Measurements from ENCODE around the gene LDLR. TPM values are rescaled to one million over a fixed set of nuclear protein-coding genes. Genes with fewer than 3 reads are reported as not detected.
"Not testable (repeated sequence)": the region's sequence is repeated elsewhere in the genome, so short reads cannot be mapped to it uniquely, and the experiment has no call there.

Gene LDLR
- polyA plus RNA-seq, 10 donors: 15.3 to 39.5 (median 20.0) TPM

DNA sequence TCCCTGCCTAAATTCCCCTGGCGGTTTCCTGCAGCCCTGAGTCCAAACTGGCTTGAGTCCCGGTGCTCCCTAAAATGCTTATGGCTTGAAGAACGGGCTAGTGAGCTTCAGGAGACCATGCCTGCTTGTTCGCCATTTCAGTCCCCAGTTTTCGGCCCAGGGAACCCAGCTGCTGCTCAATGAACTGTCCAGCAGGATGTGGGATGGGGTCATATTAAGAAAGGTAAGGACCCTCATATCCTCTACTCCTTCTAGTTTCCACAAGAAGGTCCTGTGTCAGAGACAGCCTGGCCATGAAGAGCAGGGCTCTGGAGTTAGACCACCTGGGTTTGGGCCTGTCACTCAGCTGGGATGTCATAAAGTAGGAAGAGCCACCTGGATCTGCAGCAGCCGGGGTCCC is 83.3 kb downstream of the LDLR start:
- no peak for DNase-seq

DNA sequence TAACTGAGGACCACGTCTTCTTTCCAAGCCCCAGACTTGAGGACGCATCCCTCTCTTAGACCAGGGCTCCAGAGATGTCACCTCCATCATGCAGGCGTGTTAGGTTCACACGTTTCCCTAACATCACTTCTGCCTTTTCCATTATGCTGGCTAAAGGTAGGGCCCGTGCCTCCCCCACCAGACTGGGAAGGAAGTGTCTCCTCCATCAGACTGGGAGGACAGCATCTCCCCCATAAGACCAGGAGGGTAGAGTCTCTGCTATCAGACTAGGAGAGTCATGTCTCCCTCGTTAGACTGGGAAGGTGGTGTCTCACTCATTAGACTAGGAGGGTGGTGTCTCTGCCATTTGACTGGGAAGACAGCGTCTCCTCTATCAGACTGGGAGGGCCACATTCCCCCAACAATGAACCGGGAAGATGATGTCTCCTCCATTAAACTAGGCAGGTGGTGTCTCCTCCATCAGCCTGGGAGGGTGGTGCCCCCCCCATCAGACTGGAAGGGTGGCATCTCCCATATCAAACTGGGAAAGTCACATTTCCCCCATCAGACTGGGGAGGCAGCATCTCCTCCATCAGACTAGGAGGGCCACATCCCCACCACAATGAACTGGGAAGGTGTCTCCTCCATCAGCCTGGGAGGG is 84.4 kb downstream of the LDLR start:
- no peak for DNase-seq

DNA sequence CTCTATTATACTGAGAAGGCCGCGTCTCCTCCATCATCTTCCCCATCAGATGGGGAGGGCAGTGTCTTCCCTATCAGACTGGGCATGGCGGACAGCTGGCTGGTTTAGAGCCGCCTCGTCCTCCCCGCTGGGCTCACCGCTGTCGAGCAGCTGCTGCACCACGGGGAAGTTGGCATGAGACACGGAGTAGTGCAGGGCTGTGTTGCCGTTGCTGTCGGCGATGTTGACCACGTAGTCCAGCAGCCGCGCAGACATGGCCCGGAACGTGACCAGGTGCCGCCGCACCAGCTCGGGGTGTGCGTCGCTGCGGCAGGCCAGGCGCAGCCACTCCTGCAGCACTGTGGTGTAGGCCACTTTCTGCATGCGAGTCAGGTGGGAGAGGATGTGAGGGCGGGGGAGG is 85.1 kb downstream of the LDLR start:
- peak in 1 of 3 donors; percentile 36 for DNase-seq

DNA sequence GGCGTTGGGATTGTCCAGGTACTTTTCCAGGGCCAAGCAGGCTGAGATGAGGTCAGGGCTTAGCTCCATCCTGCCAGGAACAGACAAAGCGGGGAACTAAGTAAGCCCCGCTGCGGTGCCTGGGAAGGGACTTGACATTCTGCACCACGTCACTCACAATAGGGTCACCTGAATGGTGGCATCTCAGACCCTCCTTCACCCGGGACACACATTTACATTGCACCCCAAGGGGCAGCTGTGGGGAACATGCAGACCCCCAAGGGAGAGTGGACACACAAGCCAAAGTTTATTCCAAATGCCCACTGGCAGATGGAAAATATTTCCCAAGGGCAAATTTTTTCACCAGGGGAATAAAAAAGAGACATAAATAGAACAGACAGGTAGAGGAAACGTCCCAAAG is 86.7 kb downstream of the LDLR start:
- DNase-seq: no peak

DNA sequence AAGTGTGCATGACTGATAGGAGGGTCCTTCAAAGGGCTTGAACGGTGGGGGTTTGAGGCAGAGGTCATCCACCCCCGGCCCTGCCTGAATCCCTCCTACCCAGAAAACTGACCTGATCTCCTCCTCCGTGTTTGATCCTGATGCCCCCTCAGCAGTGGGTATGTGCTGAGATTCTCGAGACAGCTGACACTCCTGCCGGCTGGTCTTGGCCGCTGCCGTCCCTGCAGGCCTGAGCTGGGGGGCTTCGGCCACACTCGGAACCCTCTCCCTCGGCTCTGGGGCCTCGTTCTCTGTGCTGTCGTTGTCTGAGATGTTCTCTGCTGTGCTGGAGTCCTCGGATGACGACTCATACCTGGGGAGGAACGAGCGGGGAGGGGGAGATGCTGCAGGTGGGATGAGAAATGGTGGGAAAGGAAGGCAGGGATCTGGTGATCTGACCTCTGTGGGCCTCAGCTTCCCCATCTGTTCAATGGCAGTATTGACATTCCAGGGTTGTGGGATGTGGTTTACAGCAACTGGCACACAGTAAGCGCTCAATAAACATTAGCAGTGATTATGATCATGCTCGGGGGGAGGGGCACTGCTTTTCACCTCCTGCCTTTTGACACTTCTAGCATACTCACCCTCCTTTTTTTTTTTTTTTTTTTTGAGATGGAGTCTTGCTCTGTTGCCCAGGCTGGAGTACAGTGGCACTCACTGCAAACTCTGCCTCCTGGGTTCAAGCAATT is 87.4 kb downstream of the LDLR start:
- no peak for DNase-seq

DNA sequence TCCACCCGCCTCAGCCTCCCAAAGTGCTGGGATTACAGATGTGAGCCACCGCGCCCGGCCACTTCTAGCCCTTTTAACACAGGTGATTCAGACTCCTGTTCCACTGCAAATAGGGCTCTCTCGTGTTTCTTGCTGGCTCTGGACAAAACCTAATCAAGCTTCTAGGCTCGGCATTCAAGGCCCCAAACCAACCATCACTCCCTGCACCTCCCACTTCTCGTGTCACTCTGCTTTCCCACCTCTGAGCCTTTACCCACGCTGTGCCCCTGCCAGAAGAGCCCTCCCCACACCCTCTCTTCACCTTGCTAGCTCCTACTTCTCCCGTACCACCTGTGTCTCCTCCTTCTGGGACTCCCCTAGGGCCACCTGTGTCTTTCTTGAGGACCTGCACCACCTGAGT is 88.3 kb downstream of the LDLR start:
- no peak for DNase-seq

DNA sequence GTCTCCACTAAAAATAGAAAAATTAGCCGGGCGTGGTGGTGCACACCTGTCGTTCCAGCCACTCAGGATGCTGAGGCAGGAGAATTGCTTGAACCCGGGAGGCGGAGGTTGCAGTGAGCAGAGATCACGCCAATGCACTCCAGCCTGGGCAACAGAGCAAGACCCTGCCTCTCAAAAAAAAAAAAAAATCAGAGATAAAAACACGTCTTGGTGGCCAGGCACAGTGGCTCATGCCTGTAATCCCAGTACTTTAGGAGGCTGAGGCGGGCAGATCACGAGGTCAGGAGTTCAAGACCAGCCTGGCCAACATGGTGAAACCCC is 89.8 kb downstream of the LDLR start:
- DNase-seq: not testable (repeated sequence)

DNA sequence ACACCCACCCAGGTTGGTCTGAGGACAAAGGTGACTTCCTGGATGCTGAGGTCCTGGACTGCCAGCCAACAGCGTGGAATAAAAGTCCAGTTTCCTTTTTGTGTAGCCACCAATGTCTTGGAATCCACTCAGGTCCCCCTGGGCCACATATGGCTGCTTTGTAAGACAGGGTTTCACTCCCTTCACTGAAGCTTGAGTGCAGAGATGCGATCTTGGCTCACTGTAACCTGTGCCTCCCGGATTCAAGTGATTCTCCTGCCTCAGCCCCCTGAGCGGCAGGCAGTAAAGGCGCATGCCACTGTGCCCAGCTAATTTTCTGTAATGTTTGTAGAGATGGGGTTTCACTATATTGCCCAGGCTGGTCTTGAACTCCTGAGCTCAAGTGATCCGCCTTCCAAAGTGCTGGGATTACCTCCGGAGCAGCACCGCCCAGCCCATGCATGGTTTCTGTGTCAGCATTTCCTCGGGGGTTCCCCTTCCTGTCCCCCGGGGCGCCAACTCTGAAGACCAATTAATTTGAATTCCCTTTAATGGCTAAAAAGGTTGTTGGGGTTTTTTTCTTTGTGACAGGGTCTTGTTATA is 90.5 kb downstream of the LDLR start:
- no peak for DNase-seq

DNA sequence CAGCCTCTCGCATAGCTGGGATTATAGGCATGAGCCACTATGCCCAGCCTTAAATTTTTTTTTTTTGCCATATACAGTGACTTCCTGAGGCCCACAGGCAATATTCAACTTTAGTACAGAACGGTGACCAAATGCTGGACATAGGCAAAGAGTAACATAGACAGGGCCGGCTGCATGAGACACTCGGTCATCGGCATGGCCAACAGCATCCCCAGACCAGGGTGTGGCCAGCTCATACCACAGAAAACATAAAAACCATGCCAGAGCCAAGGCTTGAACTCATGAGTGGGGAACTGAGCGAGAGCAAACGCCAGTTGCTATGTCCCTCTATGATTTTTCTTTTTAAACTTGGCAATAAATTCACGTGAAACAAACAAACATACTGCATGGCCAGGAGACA is 91.1 kb downstream of the LDLR start:
- no peak for DNase-seq

DNA sequence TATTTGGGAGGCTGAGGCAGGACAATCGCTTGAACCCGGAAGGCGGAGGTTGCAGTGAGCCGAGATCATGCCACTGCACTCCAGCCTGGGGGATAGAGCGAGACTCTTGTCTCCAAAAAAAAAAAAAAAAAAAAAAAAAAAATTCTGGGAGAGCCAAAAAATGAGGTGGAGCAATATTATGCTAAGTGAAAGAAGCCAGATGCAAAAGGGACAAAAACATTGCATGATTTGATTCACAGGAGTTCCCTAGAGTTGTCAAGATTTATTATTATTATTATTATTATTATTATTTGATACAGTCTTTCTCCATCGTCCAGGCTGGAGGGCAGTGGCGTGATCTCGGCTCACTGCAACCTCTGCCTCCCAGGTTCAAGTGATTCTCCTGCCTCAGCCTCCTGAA is 91.7 kb downstream of the LDLR start:
- DNase-seq: not testable (repeated sequence)

DNA sequence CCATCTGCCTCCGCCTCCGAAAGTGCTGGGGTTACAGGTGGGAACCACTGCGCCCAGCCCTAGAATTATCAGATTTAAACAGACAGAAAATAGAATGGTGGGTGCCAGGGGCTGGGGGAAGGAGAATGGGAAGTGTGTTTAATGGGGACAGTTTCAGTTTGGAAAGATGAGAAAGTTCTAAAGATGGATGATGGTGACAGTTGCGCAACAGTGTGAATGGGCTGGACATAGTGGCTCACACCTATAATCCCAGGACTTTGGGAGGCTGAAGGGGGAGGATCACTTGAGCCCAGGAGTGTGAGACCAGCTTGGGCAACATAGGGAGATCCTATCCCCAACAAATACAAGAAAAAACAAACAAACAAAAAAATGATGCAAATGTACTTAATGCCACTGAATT is 92.2 kb downstream of the LDLR start:
- no peak for DNase-seq

Other genes with a start within 250 kb of the LDLR start
- gene C19orf38, start 241.0 kb upstream of the LDLR start, polyA plus RNA-seq (ENCODE audit: insufficient read length in 10 of 10): 1 to 10 TPM; 1.6 to 4.7 (median 2.6) TPM
- 10 to 100 TPM; 48.9 to 66.5 (median 57.1) TPM for gene CARM1, start 217.9 kb upstream of the LDLR start, polyA plus RNA-seq (ENCODE audit: insufficient read length in 10 of 10)
- 10 to 100 TPM; 18.4 to 33.6 (median 24.7) TPM for gene YIPF2, start 160.8 kb upstream of the LDLR start, polyA plus RNA-seq (ENCODE audit: insufficient read length in 10 of 10)
- gene TIMM29, start 160.7 kb upstream of the LDLR start, polyA plus RNA-seq (ENCODE audit: insufficient read length in 10 of 10): 10 to 100 TPM; 13.8 to 18.8 (median 16.8) TPM
- 100 to 1,000 TPM in 3 of 10 donors, 10 to 100 TPM in 7; 78.0 to 110 (median 93.9) TPM for gene SMARCA4, start 128.4 kb upstream of the LDLR start, polyA plus RNA-seq (ENCODE audit: insufficient read length in 10 of 10)
- gene SPC24, start 66.3 kb downstream of the LDLR start, polyA plus RNA-seq (ENCODE audit: insufficient read length in 10 of 10): 10 to 100 TPM in 8 of 10 donors, 1 to 10 TPM in 2; 6.9 to 19.2 (median 11.4) TPM
- gene KANK2, start 108.1 kb downstream of the LDLR start, polyA plus RNA-seq (ENCODE audit: insufficient read length in 10 of 10): 100 to 1,000 TPM in 9 of 10 donors, 10 to 100 TPM in 1; 99.0 to 131 (median 106) TPM
- under 1 TPM in 8 of 10 donors, not detected in 2; 0.36 to 0.96 (median 0.53) TPM for gene ANGPTL8, start 150.2 kb downstream of the LDLR start, polyA plus RNA-seq (ENCODE audit: insufficient read length in 10 of 10)
- 10 to 100 TPM; 26.3 to 67.9 (median 36.2) TPM for gene DOCK6, start 173.1 kb downstream of the LDLR start, polyA plus RNA-seq (ENCODE audit: insufficient read length in 10 of 10)
- under 1 TPM in 1 of 10 donors, not detected in 9; 0.22 TPM for gene TSPAN16, start 206.7 kb downstream of the LDLR start, polyA plus RNA-seq (ENCODE audit: insufficient read length in 10 of 10)